SKM-1 treated with dmso at 0.1 percent for 144 hours (cell line): ENCODE measurements around the gene USP25.

Experiments
- DNase-seq: peaks from one replicate; lab custom pipeline; 2025; ENCODE audit not compliant: unreplicated experiment; lab: John Stamatoyannopoulos, UW

Gene USP25

DNA sequence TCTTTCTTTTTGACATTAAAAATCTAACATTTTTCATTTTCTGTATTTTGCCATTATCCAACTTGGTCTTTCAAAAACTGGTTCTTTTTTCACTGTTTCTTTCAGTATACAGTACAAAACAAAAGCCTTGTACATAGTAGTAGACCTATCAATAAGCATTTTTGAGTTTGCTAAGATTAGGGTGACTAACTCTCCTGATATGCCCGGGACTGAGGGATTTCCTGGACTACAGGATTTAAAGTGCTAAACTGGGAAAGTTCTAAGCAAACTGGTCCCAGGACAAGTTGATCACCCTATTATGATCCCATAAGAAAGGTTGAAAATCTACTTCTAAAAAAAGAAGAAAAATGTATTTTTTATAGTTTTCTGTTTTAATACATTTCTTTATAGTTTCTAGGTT, 120.9 kb downstream of the USP25 start:
- DNase-seq, result no peak

DNA sequence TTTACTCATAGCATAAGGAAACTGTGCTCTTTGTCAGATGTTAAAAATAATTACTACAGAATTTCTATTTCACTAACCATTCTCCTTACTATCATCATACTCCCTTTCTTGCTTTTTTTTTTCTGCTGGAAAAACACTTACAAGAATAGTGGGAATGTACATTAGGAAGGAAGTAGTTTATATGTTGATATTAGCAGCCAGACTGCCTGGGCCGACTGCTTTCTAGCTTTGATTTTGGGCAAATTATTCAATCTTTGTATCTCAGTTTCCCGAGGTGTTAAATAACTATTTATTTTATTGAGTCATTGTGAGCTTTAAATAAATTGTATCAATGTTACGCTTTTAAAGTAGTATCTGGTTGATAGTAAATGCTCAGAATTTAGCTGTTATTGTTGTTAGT, 122.4 kb downstream of the USP25 start:
- DNase-seq, result no peak

DNA sequence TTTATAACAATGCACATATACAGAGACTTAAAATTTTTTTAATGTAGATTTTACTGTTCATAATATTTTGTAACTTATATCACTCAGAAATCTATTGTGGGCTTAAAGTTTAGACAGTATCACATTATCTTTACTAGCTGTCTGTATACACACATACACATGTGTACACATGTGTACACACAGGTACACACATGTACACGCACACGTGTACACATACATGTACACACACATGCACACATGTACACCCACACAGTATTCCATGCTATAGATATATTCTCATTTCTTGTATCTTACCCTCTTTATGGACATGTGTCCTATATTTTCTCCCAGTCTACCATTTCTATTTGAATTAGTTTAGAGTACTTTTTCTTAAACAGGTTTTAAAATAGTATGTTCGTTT, 123.3 kb downstream of the USP25 start:
- DNase-seq, result no peak

DNA sequence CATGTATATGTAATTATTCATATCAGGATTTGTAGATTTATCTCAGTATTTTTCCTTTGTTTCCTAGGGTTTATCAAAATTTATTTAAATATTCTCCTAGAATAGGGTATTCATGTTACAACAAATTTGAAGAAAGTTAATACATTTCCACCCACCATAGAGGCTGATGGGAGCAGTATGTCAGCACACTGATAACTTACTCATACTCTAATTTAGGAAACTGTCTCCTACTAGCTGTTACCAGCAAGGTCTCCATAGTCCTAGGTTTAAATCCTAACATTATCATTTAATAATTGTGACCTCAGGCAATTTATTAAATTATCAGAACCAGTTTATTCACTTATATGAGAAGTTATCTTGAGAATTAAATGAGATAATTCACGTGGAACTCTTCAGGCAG, 127.0 kb downstream of the USP25 start:
- no peak for DNase-seq

DNA sequence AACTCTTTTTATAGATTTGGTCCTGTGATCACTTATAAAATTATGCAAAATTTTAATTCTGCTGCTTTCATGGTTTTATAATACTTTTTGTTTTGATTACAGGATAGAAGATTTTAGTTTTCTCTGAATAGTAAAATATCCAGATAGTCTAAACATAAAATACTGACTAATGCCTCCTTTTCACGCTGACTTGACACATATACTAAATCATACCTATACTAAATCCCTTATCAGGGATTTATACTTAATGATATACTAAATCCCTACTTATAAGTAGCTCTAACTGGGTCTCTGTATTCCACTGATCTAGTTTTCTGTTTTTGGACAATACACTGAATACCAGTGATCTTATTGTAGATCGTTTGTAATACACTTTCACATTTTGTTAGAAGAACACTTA, 128.0 kb downstream of the USP25 start:
- no peak for DNase-seq

DNA sequence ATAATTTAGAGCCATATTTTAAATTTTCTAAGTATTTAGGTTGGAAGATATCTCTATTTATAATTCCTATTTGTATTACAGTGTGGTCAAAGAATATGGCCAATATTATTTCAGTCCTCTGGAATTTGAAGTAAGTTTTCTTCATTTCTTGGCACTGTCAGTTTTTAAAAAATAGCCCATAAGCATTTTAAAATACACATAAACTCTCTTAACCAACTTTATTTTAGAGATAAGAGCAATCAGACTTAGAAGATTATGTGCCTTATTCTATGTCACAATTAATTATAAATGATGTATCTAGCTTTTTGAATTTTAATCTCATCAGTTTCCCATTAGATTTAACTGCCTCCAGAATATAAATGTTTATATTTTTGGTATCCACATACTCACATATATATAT, 130.8 kb downstream of the USP25 start:
- DNase-seq, result no peak

DNA sequence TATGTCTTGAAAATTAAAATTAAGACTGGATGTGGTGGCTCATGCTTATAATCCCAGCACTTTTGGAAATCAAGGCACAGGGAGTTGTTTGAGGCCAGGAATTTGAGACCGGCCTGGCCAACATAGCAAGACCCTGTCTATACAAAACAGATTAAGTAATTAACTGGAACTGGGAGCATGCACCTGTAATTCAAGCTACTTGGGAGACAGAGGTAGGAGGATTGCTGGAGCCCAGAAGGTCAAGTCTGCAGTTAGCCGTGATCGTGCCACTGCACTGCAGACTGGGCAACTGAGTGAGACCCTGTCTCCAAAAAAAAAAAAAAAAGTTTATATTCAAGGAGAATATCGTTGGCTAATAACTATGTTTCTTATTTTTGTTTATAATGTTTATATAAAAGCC, 139.2 kb downstream of the USP25 start:
- no peak for DNase-seq

DNA sequence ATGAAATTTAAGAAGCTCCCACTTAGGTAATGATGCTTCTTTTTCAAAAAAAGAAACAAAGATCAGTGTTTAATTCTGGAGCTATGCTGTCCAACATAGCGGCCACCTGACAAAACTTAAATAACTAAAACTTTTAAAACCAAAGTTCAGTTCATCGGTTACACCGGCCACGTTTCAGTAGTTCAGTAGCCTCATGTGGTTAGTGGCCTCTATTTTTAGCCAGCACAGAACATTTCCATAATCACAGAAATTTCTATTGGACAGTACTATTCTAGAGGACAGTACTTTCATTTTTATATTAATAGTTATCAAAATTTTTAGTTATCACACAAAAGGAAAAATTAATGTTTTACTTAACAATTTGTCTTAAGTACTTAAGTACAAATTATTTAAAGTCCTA, 141.0 kb downstream of the USP25 start:
- DNase-seq, result no peak

DNA sequence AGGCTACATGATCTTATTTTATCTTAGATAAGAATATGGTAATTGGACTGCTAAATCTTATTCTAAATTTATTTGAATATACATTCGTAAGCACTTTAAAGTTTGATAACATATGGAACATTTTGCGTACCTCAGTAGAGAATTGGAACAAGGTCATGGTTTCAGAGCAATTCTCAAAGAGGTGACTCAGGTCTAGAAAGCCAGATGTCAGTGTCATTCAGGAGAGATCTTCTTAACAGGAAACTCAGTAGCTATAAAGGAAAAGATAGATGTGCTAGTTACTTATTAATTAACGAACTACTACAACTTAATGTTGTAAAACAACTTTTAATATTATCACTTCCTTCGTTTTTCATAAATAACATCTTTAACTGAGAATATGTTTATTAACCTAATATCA, 142.5 kb downstream of the USP25 start:
- no peak for DNase-seq

DNA sequence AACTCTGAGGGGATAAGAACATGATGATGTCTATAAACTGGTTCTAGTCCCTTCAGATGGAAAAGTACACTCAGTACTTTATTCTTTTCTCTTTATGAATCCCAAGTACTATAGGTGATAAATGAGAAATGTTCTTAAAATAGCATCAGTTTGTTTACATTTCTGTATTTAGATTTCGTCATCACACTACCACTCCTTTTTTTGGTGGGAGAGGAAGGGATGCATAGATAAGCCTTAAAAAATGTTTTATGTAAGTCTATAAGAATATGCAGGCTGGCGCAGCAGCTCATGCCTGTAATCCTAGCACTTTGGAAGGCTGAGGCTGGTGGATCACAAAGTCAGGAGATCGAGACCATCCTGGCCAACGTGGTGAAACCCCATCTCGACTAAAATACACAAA, 144.8 kb downstream of the USP25 start:
- DNase-seq, result no peak

DNA sequence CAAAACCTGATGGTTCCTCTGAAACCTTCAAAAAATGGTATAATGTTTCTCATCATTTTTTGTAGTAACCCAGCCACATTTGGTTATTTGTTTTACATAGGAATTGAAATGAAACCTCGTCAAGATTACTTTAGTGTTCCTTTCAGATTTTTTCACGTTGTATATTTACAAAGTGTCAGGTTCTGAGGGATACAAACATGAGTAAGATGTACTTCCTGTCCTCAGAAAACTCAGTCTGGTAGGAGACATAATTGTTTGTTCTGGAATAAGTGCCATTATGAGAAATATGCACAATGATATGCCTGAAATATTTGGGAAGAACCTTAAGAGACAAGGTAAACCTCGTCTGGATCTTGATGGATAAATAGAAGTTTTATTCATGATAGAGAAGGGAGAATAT, 145.5 kb downstream of the USP25 start:
- DNase-seq, result no peak

DNA sequence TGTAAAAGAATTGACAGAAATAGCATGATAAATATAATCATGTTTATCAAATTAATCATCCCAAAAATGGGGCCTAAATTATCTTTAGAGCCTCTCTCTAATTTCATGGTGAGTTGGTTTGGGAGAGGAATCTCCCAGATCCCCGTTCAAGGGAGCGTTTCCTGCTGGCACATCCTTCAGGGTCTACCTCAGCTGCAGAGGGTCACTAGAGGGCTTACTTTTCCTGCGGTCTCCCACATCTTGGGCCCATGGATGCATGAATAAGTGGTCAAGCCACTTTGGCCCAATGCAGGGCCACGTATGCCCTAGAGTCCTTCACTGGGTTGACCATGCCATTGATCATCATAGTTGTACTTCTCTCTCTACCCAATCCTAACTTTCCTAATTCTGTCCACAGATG, 164.1 kb downstream of the USP25 start:
- DNase-seq, result no peak

DNA sequence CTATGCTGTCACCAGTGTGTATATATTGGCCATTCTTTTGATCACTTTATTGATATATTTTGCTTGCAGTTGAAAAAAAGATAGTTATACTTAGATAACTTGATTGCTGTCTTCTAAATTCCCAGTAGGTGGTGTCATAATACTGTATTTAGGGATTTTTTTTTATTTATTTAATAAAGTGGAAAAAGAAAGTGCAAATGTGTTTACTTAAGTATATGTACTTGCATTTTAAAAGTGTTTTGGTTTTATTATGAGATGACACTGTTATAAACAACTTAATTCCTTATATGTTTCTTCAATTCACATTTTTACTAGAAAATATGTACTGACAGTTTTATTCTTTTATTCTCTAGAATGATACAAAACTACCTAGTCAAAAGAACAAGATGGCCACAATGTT, 164.8 kb downstream of the USP25 start:
- DNase-seq, result no peak

DNA sequence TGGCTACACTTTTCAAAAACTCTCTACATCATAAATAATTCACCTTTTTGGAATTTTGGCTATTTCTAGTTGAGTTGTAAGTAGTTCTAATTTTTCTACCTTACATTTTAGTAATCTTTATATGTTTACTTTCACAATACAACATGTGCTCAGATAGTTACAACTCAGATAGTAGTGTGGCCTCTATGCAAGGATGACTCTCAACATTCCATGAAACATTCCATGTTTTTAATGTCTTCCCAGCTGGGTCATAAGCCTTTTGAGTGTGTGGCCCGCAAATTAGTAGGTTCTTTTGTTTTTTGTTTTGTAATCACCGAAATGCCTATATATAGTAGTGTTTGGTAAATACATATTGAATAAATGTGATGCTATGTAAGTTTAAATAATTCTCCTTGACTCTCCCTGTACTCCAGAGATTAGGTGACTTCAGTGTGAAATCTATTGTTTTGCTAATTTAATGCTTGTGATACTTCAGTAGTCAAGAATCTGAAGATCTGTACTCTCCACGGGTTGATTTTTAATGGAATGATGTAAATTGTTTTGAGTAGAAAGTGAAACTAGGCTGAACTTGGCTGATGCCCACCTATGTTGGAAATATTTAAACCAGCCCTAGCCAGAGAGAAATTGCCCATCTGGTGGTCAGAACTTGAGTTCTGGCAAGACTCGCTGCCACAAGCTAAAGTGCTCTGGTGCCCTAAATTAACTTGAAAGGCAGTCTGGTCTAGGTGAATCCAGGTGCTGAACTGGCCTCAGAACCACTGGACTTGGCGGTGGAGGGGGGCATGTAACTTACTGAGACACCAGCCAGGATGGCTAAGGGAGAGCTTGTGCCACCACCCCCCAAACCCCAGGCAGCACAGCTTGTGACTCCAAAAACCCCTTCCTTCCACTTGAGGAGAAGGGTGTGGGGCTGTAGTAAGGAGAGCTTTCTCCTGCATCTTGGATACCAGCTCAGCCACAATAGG, 165.6 kb downstream of the USP25 start:
- DNase-seq, result no peak

DNA sequence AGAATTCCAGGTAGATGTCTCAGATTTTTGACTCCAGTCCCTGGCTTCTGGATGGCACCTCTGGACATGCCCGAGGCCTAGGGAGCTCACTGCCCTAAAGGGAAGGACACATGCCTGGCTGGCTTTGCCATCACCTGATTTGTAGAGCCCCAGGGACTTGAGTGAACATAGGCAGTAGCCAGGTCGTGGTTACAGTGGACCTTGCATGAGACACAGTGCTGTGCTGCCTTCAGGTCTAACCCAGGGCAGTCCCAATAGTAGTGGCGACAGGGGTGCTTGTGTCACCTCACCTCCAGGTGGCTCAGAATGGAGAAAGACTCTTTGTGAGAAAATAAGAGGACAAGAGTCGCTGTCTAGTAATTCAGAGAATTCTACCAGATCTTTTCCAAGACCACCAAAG, 166.7 kb downstream of the USP25 start:
- DNase-seq, result no peak

DNA sequence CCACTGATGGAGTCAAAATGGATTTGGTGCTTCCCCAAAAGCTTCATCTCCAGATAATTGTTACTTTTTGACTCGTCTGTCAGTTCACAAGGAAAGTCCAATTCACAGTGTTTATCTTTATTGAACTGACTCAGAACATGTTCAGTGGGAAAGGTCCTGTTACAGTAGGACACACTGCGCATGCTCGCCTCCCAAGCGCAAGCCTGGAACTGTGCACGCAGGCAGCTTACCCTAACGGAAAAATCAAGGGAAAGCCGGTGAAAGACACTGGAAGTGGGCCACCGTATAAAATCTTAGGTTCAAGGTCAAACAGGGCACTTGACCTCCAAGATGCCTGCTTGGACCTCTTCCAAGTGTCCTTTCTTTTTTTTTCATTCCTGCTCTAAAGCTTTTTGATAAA, 174.6 kb downstream of the USP25 start:
- no peak for DNase-seq

DNA sequence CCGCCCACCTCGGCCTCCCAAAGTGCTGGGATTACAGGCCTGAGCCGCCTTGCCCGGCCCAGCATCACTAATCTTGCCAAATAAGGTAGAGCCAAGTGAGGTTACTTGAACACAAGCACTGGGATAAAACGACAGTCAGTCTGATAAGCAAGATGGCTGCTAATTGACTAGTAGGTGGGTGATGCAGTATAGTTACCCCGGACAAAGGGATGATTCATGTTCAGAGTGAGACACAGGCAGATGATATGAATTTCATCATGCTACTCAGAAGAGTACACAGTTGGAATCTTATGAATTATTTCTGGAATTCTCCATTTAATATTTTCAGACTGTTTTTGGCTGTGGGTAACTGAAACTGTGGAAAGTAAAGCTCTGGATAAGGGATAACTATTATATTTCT, 178.4 kb downstream of the USP25 start:
- no peak for DNase-seq

DNA sequence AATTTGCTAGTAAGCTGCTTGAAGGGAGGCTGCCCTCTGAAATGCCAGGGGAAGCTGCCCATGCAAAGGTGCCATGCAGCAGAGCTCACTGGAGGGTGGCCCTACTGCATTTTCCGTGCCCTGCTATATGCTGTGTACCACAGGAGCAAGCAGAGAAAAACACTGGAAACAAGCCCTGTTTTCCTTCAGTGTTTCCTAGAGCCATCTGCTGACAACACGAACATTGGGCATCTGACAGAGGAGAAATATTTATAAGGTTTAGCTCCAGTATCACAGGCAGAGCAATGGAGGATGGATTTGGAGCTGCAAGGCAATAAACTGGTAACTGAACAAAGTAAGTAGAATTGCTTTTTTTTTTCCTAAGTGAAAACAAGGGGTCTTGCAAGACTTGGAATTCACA, 198.4 kb downstream of the USP25 start:
- DNase-seq, result no peak

DNA sequence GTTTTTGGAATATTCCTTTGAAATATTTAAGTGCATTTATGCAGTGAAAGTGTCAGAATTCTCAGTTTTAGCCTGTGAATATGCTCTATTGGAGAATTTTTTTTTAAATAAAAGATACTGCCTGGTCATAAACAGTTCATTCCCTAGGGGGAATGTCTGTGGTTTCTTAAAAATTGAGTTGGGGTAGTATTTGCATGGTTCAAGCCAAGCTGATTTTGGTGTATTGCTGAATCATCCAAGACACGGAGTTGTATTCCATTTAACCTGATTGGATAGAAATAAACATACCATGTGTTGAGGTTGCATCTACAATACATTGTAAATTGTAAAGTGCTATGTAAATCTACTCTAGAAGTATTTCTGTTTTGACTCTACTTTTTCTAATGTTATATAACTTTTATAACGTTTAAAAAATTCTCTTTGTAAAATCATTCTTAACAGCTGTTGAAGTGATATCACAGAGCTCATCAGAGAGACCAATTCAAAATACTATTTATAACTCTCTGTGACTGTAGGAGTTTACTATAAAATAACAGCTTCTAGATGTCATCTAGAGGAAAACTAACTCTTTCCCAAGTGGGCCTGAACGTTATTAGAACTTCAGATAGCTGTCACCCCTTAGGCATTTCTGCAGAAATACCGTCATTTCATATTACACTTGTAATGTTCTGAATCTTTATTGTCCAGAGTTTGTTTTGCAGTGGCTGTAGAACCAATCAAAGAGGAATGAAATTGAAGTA, 199.1 kb downstream of the USP25 start:
- no peak for DNase-seq

DNA sequence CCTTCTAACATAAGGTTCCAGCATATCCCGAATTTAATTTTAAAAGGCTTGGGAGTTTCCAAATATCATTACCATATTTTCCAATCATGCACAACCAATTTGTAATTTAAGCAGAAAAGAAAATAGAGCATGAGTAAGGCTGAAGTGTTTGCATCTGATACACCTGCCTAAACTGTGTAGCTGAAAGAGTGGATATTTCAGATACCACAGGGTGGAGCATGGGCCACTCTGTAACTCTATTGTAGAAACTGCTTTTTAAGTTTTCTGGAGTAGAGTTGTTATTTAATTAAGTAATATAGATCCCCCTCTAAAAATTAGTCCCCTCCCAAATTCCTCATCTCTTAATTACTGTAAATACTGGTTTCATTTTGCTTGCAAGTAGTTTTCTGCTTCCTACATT, 199.8 kb downstream of the USP25 start:
- no peak for DNase-seq
